Inflammatory macrophage treated with lipopolysaccharide for 4 hours (primary cell): ENCODE results near the gene KLF1.

Source experiments
- DNase-seq: peaks from one replicate; pipeline ENCODE4 v3.0.0-alpha.2; 2020

Gene KLF1

DNA sequence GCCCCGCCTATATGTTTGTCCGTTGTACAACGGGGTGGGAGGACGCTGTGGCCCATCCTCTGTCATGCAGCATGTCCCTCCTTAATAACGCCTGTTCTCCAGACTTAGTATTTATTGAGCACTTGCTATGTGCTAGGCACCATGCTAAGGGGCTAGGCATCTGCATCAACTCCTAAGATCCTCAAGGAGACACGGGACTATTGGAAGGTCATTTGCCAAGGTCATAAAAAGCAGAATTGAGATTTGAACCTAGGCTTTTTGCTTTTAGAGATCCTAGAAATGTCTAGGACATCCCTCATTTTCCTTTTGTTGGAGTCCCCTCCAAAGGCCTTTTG lies 50.5 kb downstream of the KLF1 start:
- DNase-seq = no peak

- no peak for DNase-seq
Observed at GRCh38 chr19:12834976-12835757, 51.8 kb downstream of the KLF1 start.

GRCh38 chr19:12834566-12834943 lies 52.4 kb downstream of the KLF1 start, which contains the start of gene RTBDN:
Gene RTBDN, minus strand, starts transcription at chr19:12834579. Its CDS starts 4,600 bp downstream, at chr19:12829979.
- no peak for DNase-seq
